ENCODE data around the gene UBE2E3. TPM values are rescaled to one million over a fixed set of nuclear protein-coding genes. Genes with fewer than 3 reads are reported as not detected.
"Not testable (repeated sequence)": the region's sequence is repeated elsewhere in the genome, so short reads cannot be mapped to it uniquely, and the experiment has no call there.

The UBE2E3 gene
- total RNA-seq, 1 experiment from 2014 or later: 208 TPM

GRCh38 chr2:181083140-181083539 is 102.7 kb downstream of the UBE2E3 start:
- Histone ChIP-seq H3K4me3 (no peak overlapping the region), H3K9me3 (replicated peaks) (peaks cover 4% of the 10 kb centered on the region; the same call in 1 of the 2 replicates), H3K27ac (no peak overlapping the region), H3K36me3 (no peaks in the 10 kb centered on the region), H3K4me1 (replicated peaks) (no peaks in the 10 kb centered on the region), H3K27me3 (replicated peaks) (no peaks in the 10 kb centered on the region)
- no peak for DNase-seq (ENCODE audit: low read depth in 1 of 2, low spot score in 2 of 2)

- no peak for DNase-seq (ENCODE audit: low read depth in 1 of 2, low spot score in 2 of 2)
- Histone ChIP-seq H3K4me1 (replicated peaks) (no peaks in the 10 kb centered on the region), H3K4me3 (no peak overlapping the region), H3K27ac (no peak overlapping the region), H3K27me3 (replicated peaks) (no peaks in the 10 kb centered on the region), H3K36me3 (no peaks in the 10 kb centered on the region), H3K9me3 (replicated peaks) (peaks cover 5% of the 10 kb centered on the region; the same call in 1 of the 2 replicates)
These were observed 105.3 kb downstream of the UBE2E3 start for GRCh38 chr2:181085734-181086133.

GRCh38 chr2:181091920-181092319 is 111.5 kb downstream of the UBE2E3 start:
- H3K27me3 ChIP-seq (replicated peaks); H3K9me3 ChIP-seq (replicated peaks); H3K36me3 ChIP-seq: not testable (repeated sequence)

GRCh38 chr2:181095486-181095885 is 115.1 kb downstream of the UBE2E3 start:
- H3K27me3 ChIP-seq (replicated peaks): no peaks in the 10 kb centered on the region
- H3K27ac ChIP-seq: no peak overlapping the region
- no peak overlapping the region for H3K4me3 ChIP-seq
- peaks cover 4% of the 10 kb centered on the region for H3K4me1 ChIP-seq (replicated peaks)
- no peaks in the 10 kb centered on the region for H3K36me3 ChIP-seq
- no peak for DNase-seq (ENCODE audit: low read depth in 1 of 2, low spot score in 2 of 2)
- H3K9me3 ChIP-seq (replicated peaks): no peaks in the 10 kb centered on the region

More at GRCh38 chr2:181091920-181092319, 111.5 kb downstream of the UBE2E3 start:
- not testable (repeated sequence) for H3K4me3 ChIP-seq; H3K4me1 ChIP-seq (replicated peaks); DNase-seq (ENCODE audit: low read depth in 1 of 2, low spot score in 2 of 2); H3K27ac ChIP-seq

GRCh38 chr2:181103659-181104058 is 123.3 kb downstream of the UBE2E3 start:
- Histone ChIP-seq H3K4me3 (no peak overlapping the region), H3K27me3 (replicated peaks) (no peaks in the 10 kb centered on the region), H3K4me1 (replicated peaks) (peaks cover 40% of the 10 kb centered on the region), H3K9me3 (replicated peaks) (no peaks in the 10 kb centered on the region), H3K27ac (no peak overlapping the region), H3K36me3 (no peaks in the 10 kb centered on the region)
- DNase-seq (ENCODE audit: low read depth in 1 of 2, low spot score in 2 of 2): no peak

- Histone ChIP-seq H3K27ac (no peak overlapping the region), H3K36me3 (no peaks in the 10 kb centered on the region), H3K4me3 (no peak overlapping the region), H3K4me1 (replicated peaks) (peaks cover 40% of the 10 kb centered on the region), H3K9me3 (replicated peaks) (no peaks in the 10 kb centered on the region), H3K27me3 (replicated peaks) (no peaks in the 10 kb centered on the region)
- peak; percentile 51 to 79 for DNase-seq (ENCODE audit: low read depth in 1 of 2, low spot score in 2 of 2)
These were observed 124.2 kb downstream of the UBE2E3 start for GRCh38 chr2:181104512-181105115.

GRCh38 chr2:181105562-181105961 is 125.2 kb downstream of the UBE2E3 start:
- H3K4me1 ChIP-seq (replicated peaks): peaks cover 40% of the 10 kb centered on the region
- H3K4me3 ChIP-seq: no peak overlapping the region
- H3K9me3 ChIP-seq (replicated peaks): no peaks in the 10 kb centered on the region
- H3K27ac ChIP-seq: no peak overlapping the region
- H3K36me3 ChIP-seq: no peaks in the 10 kb centered on the region
- DNase-seq (ENCODE audit: low read depth in 1 of 2, low spot score in 2 of 2): no peak
- H3K27me3 ChIP-seq (replicated peaks): no peaks in the 10 kb centered on the region

GRCh38 chr2:181106229-181106628 is 125.8 kb downstream of the UBE2E3 start:
- peak overlapping the region; percentile 43 for H3K27ac ChIP-seq
- H3K27me3 ChIP-seq (replicated peaks): no peaks in the 10 kb centered on the region
- DNase-seq (ENCODE audit: low read depth in 1 of 2, low spot score in 2 of 2): peak in 1 of 2 experiments; percentile 19
- H3K9me3 ChIP-seq (replicated peaks): no peaks in the 10 kb centered on the region
- no peaks in the 10 kb centered on the region for H3K36me3 ChIP-seq
- H3K4me1 ChIP-seq (replicated peaks): peaks cover 40% of the 10 kb centered on the region
- no peak overlapping the region for H3K4me3 ChIP-seq

GRCh38 chr2:181106789-181107627 is 126.6 kb downstream of the UBE2E3 start:
- Histone ChIP-seq H3K4me1 (replicated peaks) (peaks cover 40% of the 10 kb centered on the region), H3K9me3 (replicated peaks) (no peaks in the 10 kb centered on the region), H3K27ac (peak overlapping the region; percentile 43), H3K36me3 (no peaks in the 10 kb centered on the region), H3K4me3 (no peak overlapping the region), H3K27me3 (replicated peaks) (no peaks in the 10 kb centered on the region)
- peak; percentile 50 to 83 for DNase-seq (ENCODE audit: low read depth in 1 of 2, low spot score in 2 of 2)

GRCh38 chr2:181107628-181107945 is 127.2 kb downstream of the UBE2E3 start:
- Histone ChIP-seq H3K4me3 (no peak overlapping the region), H3K27me3 (replicated peaks) (no peaks in the 10 kb centered on the region), H3K9me3 (replicated peaks) (no peaks in the 10 kb centered on the region), H3K36me3 (no peaks in the 10 kb centered on the region), H3K27ac (peak overlapping the region; percentile 43; the same call in 1 of the 2 replicates), H3K4me1 (replicated peaks) (peaks cover 40% of the 10 kb centered on the region)
- no peak for DNase-seq (ENCODE audit: low read depth in 1 of 2, low spot score in 2 of 2)

- H3K27ac ChIP-seq: no peak overlapping the region
- H3K9me3 ChIP-seq (replicated peaks): no peaks in the 10 kb centered on the region
- H3K4me3 ChIP-seq: no peak overlapping the region
- no peak for DNase-seq (ENCODE audit: low read depth in 1 of 2, low spot score in 2 of 2)
- H3K4me1 ChIP-seq (replicated peaks): peaks cover 24% of the 10 kb centered on the region
- no peaks in the 10 kb centered on the region for H3K27me3 ChIP-seq (replicated peaks)
- no peaks in the 10 kb centered on the region for H3K36me3 ChIP-seq
These were observed 130.7 kb downstream of the UBE2E3 start for GRCh38 chr2:181111059-181111458.

GRCh38 chr2:181112916-181113315 is 132.5 kb downstream of the UBE2E3 start:
- Histone ChIP-seq H3K4me3 (no peak overlapping the region), H3K27ac (no peak overlapping the region), H3K4me1 (replicated peaks) (peaks cover 6% of the 10 kb centered on the region), H3K36me3 (no peaks in the 10 kb centered on the region), H3K9me3 (replicated peaks) (no peaks in the 10 kb centered on the region), H3K27me3 (replicated peaks) (no peaks in the 10 kb centered on the region)
- no peak for DNase-seq (ENCODE audit: low read depth in 1 of 2, low spot score in 2 of 2)
